ENCODE results near the gene PPP2R2D. TPM values are rescaled to one million over a fixed set of nuclear protein-coding genes. Genes with fewer than 3 reads are reported as not detected.
"Not testable (repeated sequence)": the region's sequence is repeated elsewhere in the genome, so short reads cannot be mapped to it uniquely, and the experiment has no call there.

Gene PPP2R2D
- total RNA-seq, 2 donors from 2014 or later: 23.8 to 30.6 TPM

- Histone ChIP-seq H3K4me3 (no peak overlapping the region), H3K27ac (no peak overlapping the region), H3K4me1 (peaks cover 0 to 12% of the 10 kb centered on the region in 2 donors), H3K9me3 (no peaks in the 10 kb centered on the region), H3K27me3 (no peaks in the 10 kb centered on the region), H3K36me3 (no peaks in the 10 kb centered on the region)
- TF ChIP-seq, protein P1, sequence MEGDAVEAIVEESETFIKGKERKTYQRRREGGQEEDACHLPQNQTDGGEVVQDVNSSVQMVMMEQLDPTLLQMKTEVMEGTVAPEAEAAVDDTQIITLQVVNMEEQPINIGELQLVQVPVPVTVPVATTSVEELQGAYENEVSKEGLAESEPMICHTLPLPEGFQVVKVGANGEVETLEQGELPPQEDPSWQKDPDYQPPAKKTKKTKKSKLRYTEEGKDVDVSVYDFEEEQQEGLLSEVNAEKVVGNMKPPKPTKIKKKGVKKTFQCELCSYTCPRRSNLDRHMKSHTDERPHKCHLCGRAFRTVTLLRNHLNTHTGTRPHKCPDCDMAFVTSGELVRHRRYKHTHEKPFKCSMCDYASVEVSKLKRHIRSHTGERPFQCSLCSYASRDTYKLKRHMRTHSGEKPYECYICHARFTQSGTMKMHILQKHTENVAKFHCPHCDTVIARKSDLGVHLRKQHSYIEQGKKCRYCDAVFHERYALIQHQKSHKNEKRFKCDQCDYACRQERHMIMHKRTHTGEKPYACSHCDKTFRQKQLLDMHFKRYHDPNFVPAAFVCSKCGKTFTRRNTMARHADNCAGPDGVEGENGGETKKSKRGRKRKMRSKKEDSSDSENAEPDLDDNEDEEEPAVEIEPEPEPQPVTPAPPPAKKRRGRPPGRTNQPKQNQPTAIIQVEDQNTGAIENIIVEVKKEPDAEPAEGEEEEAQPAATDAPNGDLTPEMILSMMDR (IDR thresholded peaks at IDR 0.05): no peak
- no peak for DNase-seq (ENCODE audit: low spot score)
These were observed 14.7 kb downstream of the PPP2R2D start for GRCh38 chr10:131915484-131915883.

GRCh38 chr10:131915990-131916766 is 15.4 kb downstream of the PPP2R2D start:
- Histone ChIP-seq H3K4me3 (no peak overlapping the region), H3K9me3 (no peaks in the 10 kb centered on the region), H3K27ac (no peak overlapping the region), H3K4me1 (peaks cover 0 to 5% of the 10 kb centered on the region in 2 donors), H3K36me3 (no peaks in the 10 kb centered on the region), H3K27me3 (no peaks in the 10 kb centered on the region)
- TF ChIP-seq, protein P1 (IDR thresholded peaks at IDR 0.05): no peak
- DNase-seq (ENCODE audit: low spot score): no peak

- not testable (repeated sequence) for H3K36me3 ChIP-seq; H3K27ac ChIP-seq; H3K27me3 ChIP-seq; H3K4me1 ChIP-seq; H3K9me3 ChIP-seq; DNase-seq (ENCODE audit: low spot score); H3K4me3 ChIP-seq
These were observed 16.0 kb downstream of the PPP2R2D start for GRCh38 chr10:131916767-131917160.

DNA sequence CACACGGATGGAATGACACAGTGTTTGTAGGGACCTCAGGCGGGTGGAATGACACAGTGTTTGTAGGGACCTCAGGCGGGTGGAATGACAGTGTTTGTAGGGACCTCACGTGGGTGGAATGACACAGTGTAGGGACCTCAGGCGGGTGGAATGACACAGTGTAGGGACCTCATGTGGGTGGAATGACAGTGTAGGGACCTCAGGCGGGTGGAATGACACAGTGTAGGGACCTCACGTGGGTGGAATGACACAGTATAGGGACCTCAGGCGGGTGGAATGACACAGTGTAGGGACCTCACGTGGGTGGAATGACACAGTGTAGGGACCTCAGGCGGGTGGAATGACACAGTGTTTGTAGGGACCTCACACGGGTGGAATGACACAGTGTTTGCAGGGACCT is 16.7 kb downstream of the PPP2R2D start:
- not testable (repeated sequence) for H3K27ac ChIP-seq; DNase-seq (ENCODE audit: low spot score); H3K4me1 ChIP-seq; H3K4me3 ChIP-seq; H3K27me3 ChIP-seq; H3K9me3 ChIP-seq; H3K36me3 ChIP-seq

DNA sequence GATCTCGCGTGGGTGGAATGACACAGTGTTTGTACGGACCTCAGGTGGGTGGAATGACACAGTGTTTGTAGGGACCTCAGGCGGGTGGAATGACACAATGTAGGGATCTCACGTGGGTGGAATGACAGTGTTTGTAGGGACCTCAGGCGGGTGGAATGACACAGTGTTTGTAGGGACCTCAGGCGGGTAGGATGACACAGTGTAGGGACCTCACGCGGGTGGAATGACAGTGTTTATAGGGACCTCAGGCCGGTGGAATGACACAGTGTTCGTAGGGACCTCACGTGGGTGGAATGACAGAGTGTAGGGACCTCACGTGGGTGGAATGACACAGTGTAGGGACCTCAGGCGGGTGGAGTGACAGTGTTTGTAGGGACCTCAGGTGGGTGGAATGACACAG is 18.7 kb downstream of the PPP2R2D start:
- not testable (repeated sequence) for H3K4me3 ChIP-seq; DNase-seq (ENCODE audit: low spot score); H3K27ac ChIP-seq; H3K9me3 ChIP-seq; H3K27me3 ChIP-seq; H3K36me3 ChIP-seq; H3K4me1 ChIP-seq

- H3K36me3 ChIP-seq: no peaks in the 10 kb centered on the region
- DNase-seq (ENCODE audit: low spot score): no peak
- H3K4me3 ChIP-seq: no peak overlapping the region
- H3K4me1 ChIP-seq: peaks cover 0 to 7% of the 10 kb centered on the region in 2 donors
- TF ChIP-seq, protein P1 (IDR thresholded peaks at IDR 0.05): no peak
- H3K9me3 ChIP-seq: peaks cover 0 to 8% of the 10 kb centered on the region in 2 donors
- no peak overlapping the region for H3K27ac ChIP-seq
- no peaks in the 10 kb centered on the region for H3K27me3 ChIP-seq
These were observed 19.3 kb downstream of the PPP2R2D start for GRCh38 chr10:131920151-131920550.

- Histone ChIP-seq H3K4me3 (no peak overlapping the region), H3K27me3 (no peaks in the 10 kb centered on the region), H3K4me1 (peaks cover 0 to 7% of the 10 kb centered on the region in 2 donors), H3K36me3 (no peaks in the 10 kb centered on the region), H3K27ac (no peak overlapping the region), H3K9me3 (peaks cover 3 to 11% of the 10 kb centered on the region in 2 donors)
- no peak for DNase-seq (ENCODE audit: low spot score)
- TF ChIP-seq, protein P1 (IDR thresholded peaks at IDR 0.05): no peak
These were observed 19.9 kb downstream of the PPP2R2D start for GRCh38 chr10:131920693-131921092.
